GM21360 (cell line): Measurements from ENCODE around the gene CD63.

Experiments
- ATAC-seq: cut with Tn5 transposase; IDR thresholded peaks from one replicate; pipeline ENCODE4 v1.9.1; 2021; ENCODE audit warnings: mild to moderate bottlenecking, moderate library complexity; ENCODE audit not compliant: unreplicated experiment

The CD63 gene

DNA sequence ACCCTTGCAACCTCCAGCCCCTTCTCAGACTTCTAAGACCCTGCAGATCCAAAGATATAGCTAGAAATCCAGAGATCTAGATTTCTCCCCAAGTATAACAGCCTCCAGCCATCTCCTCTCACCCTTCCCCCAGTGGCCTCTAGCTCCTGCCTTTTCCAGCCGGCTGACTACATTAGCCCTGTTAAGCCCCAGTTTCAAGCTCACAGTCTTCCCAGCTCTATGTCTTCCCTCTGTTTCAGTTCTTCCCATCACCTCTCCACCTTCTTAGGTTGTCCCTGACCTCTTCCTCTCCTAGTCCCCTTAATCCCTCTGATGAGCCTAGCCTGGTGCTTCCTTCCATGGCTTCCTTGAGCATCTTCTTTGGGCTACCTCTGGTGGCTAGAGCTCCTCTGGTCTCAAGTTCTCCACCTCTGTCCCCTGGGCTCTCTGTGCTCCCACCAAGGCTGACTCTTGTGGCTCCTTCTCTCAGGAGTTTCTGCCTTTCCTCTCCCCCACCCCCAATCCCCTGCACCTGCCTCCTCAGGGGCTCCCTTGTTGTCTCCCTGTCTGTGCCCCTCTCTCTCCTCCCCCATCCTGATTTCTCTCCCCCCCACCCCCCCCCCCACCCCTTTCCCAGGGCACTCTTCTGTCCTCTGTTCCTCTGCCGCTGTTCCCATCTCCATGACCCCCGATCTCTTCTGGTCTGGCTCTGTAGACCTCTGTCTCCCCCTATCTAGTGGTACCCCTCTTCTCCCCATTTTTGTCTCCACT lies 13.3 kb upstream of the CD63 start:
- no peak for ATAC-seq

DNA sequence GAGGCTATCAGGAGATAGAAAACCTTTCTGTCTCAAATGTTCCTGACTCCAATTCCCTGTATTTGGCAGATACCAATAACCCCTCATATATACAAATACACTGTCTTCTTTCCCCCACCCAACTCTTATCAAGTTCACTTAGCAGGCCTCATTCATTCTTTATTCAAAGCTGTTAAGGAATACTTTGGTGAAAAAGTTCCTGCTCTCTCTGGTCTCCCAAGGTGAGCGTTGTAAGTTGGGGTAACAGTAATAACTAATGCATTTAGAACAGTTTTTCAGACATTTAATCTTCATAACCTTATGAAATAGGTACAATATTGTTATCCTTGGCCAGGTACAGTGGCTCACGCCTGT lies 10.2 kb upstream of the CD63 start:
- ATAC-seq = no peak

- peak; percentile 75 for ATAC-seq
Measured at GRCh38 chr12:55738123-55739024, 9.6 kb upstream of the CD63 start.

DNA sequence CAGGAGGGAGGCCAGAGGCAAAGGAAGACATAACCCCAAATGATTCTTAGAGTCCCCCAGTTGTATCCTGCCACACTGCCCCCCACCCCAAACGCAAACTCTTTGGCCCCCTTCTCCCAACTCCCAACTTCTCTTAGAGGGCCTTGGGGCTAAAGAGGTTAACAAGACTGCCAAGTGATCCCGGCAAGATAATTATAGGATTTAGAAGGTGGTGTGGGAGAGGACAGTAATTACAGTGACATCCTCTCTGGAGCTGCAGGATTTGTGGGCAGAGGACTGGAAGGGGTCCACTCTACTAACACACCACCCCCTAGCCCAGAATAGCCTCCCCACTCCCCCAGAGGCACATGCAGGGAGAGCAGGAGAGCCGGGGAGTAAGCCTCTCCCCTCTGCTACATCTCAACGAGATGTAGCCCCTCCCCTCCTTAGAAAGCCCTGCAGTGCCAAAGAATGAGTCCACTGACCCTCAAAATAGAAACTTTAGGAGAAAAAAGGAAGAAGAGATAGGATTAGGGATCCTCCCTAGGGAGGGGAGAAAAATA lies 8.8 kb upstream of the CD63 start:
- ATAC-seq = peak; percentile 1

DNA sequence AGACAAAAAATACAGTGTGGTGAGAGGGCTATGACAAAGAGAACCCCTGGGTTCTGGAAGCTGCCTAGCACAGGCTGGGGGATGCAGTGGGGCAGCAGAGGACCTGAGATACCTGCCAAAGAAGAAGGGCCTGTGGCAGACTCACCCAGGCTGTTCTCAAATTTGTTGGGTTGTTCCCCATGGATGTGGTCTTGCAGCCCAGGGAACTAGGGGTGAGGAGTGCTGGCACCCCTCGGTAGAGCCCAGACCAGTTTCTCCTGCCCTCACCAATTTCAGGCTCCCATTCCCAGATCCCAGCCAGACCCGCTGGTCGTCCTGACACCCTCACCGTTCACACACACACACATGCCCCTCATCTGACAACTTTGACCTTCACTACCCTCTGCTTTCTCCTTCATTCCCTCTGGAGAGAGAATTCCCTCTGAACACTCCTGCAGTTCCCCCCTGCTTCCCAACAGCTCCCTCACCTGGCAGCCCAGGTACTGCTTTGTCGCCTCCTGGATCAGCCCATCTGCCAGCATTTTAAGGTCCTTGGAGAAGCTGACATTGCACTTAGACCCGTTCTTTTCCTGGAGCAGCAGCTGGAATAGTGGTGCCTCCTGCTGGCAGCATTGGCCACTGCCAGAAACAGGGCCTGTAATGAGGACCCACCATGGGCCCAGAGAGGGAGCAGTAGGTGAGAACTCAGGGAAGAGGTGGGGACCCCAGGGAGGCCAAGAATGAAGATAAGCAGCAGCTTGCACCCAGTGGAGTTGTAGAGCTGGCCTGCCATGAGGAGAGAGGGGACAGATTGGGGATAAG lies 8.2 kb upstream of the CD63 start:
- peak; percentile 47 for ATAC-seq

DNA sequence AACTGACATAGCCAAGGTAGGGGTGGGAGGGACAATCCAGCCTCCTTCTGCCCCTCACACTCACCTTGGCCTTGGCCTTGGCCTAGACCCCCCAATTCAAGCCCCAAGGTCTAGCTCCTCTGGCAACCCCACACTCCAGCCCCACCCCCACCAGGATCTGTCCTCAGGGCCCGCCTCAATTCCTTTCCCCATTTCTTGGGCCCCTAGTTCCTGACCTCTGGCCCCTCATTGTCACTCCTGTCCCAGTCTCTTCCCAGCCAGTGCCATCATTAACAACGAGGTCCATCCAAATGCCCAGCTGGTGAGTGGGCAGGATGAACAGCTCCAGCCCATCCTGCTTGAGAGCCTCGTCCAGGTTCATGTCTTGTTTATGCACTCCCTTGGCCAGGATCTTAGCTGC lies 7.3 kb upstream of the CD63 start:
- ATAC-seq = no peak

GRCh38 chr12:55734595-55734994 lies 5.8 kb upstream of the CD63 start:
- ATAC-seq = no peak

- no peak for ATAC-seq
Measured at GRCh38 chr12:55733858-55734257, 5.0 kb upstream of the CD63 start.

DNA sequence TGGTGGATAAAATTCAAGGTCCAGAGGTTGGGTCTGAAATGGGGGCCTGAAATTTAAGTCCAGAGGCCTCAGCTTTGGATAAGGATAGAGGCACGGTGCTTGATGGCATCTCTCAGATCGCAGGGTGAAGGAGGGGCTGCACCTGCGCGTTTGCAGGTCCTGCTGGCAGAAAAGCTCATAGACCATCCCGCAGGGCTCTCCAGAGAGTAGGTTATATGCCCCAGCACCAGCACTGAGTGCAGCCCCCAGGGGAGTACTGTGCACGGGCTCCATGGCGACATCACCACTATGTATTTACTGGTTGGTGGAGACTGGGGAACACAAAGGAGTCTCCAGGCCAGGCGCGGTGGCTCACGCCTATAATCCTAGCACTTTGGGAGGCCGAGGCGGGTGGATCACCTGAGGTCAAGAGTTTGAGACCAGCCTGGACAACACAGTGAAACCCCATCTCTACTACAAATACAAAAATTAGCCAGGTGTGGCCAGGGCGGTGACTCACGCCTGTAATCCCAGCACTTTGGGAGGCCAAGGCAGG lies 4.3 kb upstream of the CD63 start:
- ATAC-seq = no peak

- no peak for ATAC-seq
Measured at GRCh38 chr12:55732288-55732687, 3.5 kb upstream of the CD63 start.

GRCh38 chr12:55729819-55730818 lies 1.3 kb upstream of the CD63 start:
- peak; percentile 30 for ATAC-seq

GRCh38 chr12:55728186-55728938 lies 447 bp downstream of the CD63 start:
- ATAC-seq = peak; percentile 9

DNA sequence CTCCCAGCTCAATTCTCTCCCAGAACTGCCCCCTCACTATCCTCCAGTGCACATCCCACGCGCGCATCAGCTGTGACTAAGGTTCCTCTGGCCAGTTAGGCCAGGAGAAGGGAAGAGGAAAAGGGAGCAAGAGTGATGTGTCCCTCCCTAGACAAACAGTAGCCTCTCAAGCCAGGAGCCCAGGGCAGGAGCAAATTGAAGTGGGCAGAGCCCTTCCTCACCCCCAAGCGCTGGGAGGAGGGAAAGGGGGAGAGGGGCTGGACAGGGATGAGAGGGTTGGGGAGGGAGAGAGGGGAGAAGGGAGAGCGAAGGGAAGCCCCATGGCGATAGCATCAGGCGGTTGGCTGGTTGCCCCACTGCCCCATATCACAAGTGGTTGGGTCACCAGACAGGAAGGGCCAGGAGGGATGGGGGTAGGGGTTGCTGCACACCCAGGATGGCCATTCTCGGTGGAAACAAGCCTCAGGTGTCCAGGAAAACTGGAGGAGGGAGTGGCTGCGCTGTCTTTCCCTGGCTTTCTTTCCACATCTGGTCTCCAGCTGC lies 1.1 kb downstream of the CD63 start:
- no peak for ATAC-seq

DNA sequence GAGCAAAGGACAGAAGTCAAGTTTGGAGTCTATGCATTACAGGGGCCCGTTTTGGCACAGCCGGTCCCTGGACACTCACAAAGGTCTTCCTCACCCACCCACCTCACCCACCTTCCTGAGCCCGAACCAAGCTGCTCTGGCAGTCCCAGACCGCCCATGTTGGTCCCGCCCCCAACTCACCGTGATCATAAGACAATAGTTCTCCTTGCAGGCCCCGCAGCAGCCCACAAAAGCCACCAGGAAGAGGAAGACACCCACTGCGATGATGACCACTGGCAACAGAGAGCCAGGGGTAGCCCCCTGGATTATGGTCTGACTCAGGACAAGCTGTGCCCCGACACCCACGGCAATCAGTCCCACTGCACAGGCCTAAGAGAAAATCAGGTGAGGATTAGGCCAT lies 1.8 kb downstream of the CD63 start:
- no peak for ATAC-seq

- ATAC-seq = no peak
Measured at GRCh38 chr12:55725556-55725955, 3.3 kb downstream of the CD63 start.

DNA sequence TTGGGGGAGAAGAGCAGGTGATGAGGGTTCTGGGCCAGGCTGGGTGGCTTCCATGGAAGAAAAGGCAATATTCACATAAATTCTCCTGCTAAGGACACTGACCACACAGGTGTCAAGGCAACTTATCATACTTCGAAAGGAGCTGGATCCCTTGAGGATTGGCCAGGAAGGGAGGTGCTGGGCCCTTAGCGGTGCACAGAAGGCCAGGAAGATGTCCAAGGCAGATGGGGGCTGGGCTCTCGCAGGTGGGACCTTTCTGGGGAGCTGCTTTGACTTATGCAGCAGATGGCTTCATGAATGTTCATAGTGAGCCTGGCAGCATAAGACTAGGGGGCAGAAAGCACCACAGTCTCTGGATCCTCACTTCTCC lies 3.9 kb downstream of the CD63 start:
- no peak for ATAC-seq

- no peak for ATAC-seq
Measured at GRCh38 chr12:55724226-55724939, 4.4 kb downstream of the CD63 start.
